Loucy (cell line): ENCODE measurements around the gene MYCBPAP.

Source experiments
- H2AFZ ChIP-seq: fragments of 200-600 bp; sonication (generic); 2 replicates; pipeline ENCODE4 v1.6.0; 2016; ENCODE audit warnings: antibody characterized with exemption, mild to moderate bottlenecking, low read length, moderate library complexity
- H3F3A ChIP-seq: fragments of 200-600 bp; 2 replicates; pipeline ENCODE4 v1.6.0; 2016; ENCODE audit warnings: antibody characterized with exemption, low read depth, mild to moderate bottlenecking
- H3K27me3 ChIP-seq: fragments of 200-600 bp; sonication (generic); 2 replicates; pipeline ENCODE4 v1.6.1; 2014; ENCODE audit warnings: low read length, mild to moderate bottlenecking; ENCODE audit not compliant: insufficient read depth, poor library complexity, severe bottlenecking
- H3K36me3 ChIP-seq: fragments of 200-600 bp; sonication (generic); 2 replicates; pipeline ENCODE4 v1.6.1; 2016; ENCODE audit warnings: low read length; ENCODE audit not compliant: insufficient read depth
- H3K4me1 ChIP-seq: fragments of 200-600 bp; sonication (generic); 2 replicates; pipeline ENCODE4 v1.5.1; 2014; ENCODE audit warnings: low read length, mild to moderate bottlenecking; ENCODE audit not compliant: insufficient read depth, poor library complexity, severe bottlenecking
- H3K4me2 ChIP-seq: fragments of 200-600 bp; sonication (generic); 2 replicates; pipeline ENCODE4 v1.6.0; 2014; ENCODE audit warnings: antibody characterized with exemption, low read length, low read depth, mild to moderate bottlenecking; ENCODE audit not compliant: poor library complexity, severe bottlenecking
- H3K4me3 ChIP-seq: fragments of 200-600 bp; sonication (generic); 2 replicates; pipeline ENCODE4 v1.5.1; 2014; ENCODE audit warnings: low read length, mild to moderate bottlenecking, mixed read lengths; ENCODE audit not compliant: poor library complexity, severe bottlenecking
- H3K79me2 ChIP-seq: fragments of 200-600 bp; sonication (generic); 2 replicates; pipeline ENCODE4 v1.6.1; 2014; ENCODE audit warnings: low read length; ENCODE audit not compliant: insufficient read depth
- H3K9ac ChIP-seq: fragments of 200-600 bp; sonication (generic); 2 replicates; pipeline ENCODE4 v1.6.0; 2014; ENCODE audit warnings: mild to moderate bottlenecking, low read depth, low read length, moderate library complexity; ENCODE audit not compliant: poor library complexity, severe bottlenecking
- H3K9me2 ChIP-seq: fragments of 200-600 bp; sonication (generic); replicated peaks from 2 replicates; pipeline ENCODE4 v1.6.1; 2016; ENCODE audit warnings: low read depth, low read length, mixed read lengths
- H3K9me3 ChIP-seq: fragments of 200-600 bp; sonication (generic); 2 replicates; pipeline ENCODE4 v1.6.1; 2014; ENCODE audit warnings: mild to moderate bottlenecking, antibody characterized with exemption, low read length, low read depth; ENCODE audit not compliant: insufficient read depth
- H4K20me1 ChIP-seq: fragments of 200-600 bp; sonication (generic); 2 replicates; pipeline ENCODE4 v1.6.0; 2014; ENCODE audit warnings: antibody characterized with exemption, low read length, mild to moderate bottlenecking; ENCODE audit not compliant: insufficient read depth, poor library complexity, severe bottlenecking
- EZH2phosphoT487 ChIP-seq: fragments of 200-600 bp; IDR thresholded peaks from 2 replicates; pipeline ENCODE4 v1.6.1; 2018; ENCODE audit warnings: antibody characterized with exemption, mild to moderate bottlenecking, moderate library complexity, borderline replicate concordance
- TF ChIP-seq, protein P1 (sequence below): fragments of 200-600 bp; sonication (generic); conservative IDR thresholded peaks from 2 replicates; pipeline ENCODE4 v1.5.1; 2014; ENCODE audit warnings: mild to moderate bottlenecking, antibody characterized with exemption, low read length

Gene MYCBPAP

DNA sequence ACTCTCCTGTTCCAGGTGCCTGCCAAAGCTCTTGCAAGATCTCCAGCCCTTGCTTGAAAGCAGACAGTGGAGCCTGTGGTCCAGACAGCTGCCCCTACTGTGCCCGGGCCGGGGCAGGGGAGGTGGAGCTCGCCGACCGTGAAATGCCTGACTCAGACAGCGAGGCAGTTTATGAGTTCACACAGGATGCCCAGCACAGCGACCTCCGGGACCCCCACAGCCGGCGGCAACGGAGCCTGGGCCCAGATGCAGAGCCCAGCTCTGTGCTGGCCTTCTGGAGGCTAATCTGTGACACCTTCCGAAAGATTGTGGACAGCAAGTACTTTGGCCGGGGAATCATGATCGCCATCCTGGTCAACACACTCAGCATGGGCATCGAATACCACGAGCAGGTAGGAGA is 69.9 kb downstream of the MYCBPAP start:
- Histone ChIP-seq H3K9me3 (no peaks in the 10 kb centered on the region), H4K20me1 (no peaks in the 10 kb centered on the region), H3F3A (no peaks in the 10 kb centered on the region), H3K27me3 (no peaks in the 10 kb centered on the region), H3K4me1 (no peaks in the 10 kb centered on the region), H3K36me3 (no peaks in the 10 kb centered on the region), H2AFZ (no peak overlapping the region), H3K79me2 (no peaks in the 10 kb centered on the region), H3K9me2 (no peaks in the 10 kb centered on the region), H3K4me2 (no peak overlapping the region), H3K9ac (no peak overlapping the region), H3K4me3 (no peak overlapping the region)
- no peak for TF ChIP-seq EZH2phosphoT487
- TF ChIP-seq, protein P1, sequence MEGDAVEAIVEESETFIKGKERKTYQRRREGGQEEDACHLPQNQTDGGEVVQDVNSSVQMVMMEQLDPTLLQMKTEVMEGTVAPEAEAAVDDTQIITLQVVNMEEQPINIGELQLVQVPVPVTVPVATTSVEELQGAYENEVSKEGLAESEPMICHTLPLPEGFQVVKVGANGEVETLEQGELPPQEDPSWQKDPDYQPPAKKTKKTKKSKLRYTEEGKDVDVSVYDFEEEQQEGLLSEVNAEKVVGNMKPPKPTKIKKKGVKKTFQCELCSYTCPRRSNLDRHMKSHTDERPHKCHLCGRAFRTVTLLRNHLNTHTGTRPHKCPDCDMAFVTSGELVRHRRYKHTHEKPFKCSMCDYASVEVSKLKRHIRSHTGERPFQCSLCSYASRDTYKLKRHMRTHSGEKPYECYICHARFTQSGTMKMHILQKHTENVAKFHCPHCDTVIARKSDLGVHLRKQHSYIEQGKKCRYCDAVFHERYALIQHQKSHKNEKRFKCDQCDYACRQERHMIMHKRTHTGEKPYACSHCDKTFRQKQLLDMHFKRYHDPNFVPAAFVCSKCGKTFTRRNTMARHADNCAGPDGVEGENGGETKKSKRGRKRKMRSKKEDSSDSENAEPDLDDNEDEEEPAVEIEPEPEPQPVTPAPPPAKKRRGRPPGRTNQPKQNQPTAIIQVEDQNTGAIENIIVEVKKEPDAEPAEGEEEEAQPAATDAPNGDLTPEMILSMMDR, result no peak

DNA sequence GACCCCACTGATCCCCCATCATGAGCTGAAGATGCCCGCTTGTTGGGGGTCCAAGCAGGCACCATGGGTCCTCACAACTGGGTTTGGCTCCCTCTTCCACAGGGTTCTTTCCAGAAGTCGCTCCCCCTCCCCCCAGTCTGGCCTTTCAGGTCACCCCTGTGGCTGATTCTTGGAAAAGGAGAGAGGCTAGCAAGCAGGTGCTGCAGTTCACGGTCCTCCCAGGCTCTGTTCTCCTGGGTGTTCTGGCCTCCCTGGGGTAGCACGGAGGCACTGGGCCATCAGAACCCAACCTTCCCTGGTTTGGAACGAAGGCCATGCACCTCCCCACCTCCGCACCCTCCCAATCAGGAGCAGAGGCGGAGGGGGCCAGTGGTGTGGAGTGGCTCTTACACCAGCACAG is 71.2 kb downstream of the MYCBPAP start:
- Histone ChIP-seq H3K36me3 (no peaks in the 10 kb centered on the region), H3K27me3 (no peaks in the 10 kb centered on the region), H2AFZ (no peak overlapping the region), H3K9me3 (no peaks in the 10 kb centered on the region), H3K9ac (no peak overlapping the region), H3K4me1 (no peaks in the 10 kb centered on the region), H3K4me2 (no peak overlapping the region), H3K79me2 (no peaks in the 10 kb centered on the region), H4K20me1 (no peaks in the 10 kb centered on the region), H3K4me3 (no peak overlapping the region), H3K9me2 (no peaks in the 10 kb centered on the region), H3F3A (no peaks in the 10 kb centered on the region)
- TF ChIP-seq EZH2phosphoT487, result no peak
- TF ChIP-seq, protein P1, result no peak

DNA sequence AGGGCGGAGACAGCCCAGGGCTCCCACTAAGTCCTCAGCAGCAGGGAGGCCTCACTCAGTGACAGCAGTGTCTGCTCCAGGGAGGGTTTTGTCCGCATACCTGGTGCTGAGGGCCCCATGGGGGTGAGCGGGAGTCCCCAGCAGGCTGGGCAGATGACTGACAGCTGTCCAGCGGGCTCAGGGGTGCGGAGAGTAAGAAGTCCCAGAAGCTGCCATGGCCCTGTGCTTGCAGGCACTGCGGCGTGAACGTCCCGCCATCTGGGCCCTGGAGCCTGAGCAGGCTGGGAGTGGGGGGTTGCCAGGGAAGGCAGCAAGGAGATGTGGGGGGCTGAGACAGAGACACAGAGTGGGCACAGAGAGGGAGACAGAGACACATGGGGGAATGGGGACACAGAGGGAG is 72.4 kb downstream of the MYCBPAP start:
- no peak overlapping the region for H3K9ac ChIP-seq
- no peaks in the 10 kb centered on the region for H3K9me3 ChIP-seq
- H3K79me2 ChIP-seq, result no peaks in the 10 kb centered on the region
- no peak for TF ChIP-seq EZH2phosphoT487
- TF ChIP-seq, protein P1, result no peak
- no peaks in the 10 kb centered on the region for H4K20me1 ChIP-seq
- no peak overlapping the region for H3K4me3 ChIP-seq
- H3K9me2 ChIP-seq, result no peaks in the 10 kb centered on the region
- H2AFZ ChIP-seq, result no peak overlapping the region
- H3K4me1 ChIP-seq, result no peaks in the 10 kb centered on the region
- H3K4me2 ChIP-seq, result no peak overlapping the region
- no peaks in the 10 kb centered on the region for H3K36me3 ChIP-seq
- H3K27me3 ChIP-seq, result no peaks in the 10 kb centered on the region
- no peaks in the 10 kb centered on the region for H3F3A ChIP-seq
